HG02981 (cell line): ENCODE measurements around the gene MAP7D3.
A peak's percentile ranks its signal among the peaks of the same experiment; 100 is the strongest.
"Not testable (repeated sequence)": the region's sequence is repeated elsewhere in the genome, so short reads cannot be mapped to it uniquely, and the experiment has no call there.

Experiments
- ATAC-seq: cut with Tn5 transposase; IDR thresholded peaks from one replicate; pipeline ENCODE4 v1.9.1; 2021; ENCODE audit warnings: mild to moderate bottlenecking, moderate library complexity; ENCODE audit not compliant: unreplicated experiment

Gene MAP7D3

GRCh38 chrX:136250191-136251040, 784 bp downstream of the MAP7D3 start:
- peak; percentile 31 for ATAC-seq

- ATAC-seq, result no peak
These were observed 5.0 kb downstream of the MAP7D3 start for GRCh38 chrX:136246201-136246600.

- not testable (repeated sequence) for ATAC-seq
These were observed 13.4 kb downstream of the MAP7D3 start for GRCh38 chrX:136237849-136238248.

DNA sequence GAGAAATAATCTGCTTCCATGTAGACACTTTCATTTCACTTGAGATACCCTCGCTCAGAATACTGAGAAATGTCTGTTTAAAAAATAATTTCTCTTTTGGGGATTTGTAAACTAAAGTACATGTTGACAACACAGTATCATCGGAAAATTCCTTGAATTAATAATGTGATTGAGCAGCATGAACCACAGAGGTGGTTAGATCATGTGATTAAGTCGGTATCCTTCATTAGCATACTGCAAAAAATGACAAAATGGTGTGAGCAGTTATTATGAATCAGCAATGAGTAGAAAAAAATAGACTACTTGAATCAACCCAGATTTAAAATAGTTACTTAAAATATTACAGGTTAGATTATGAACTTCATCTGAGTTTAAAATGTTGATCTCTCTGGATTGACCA, 14.1 kb downstream of the MAP7D3 start:
- ATAC-seq, result no peak

DNA sequence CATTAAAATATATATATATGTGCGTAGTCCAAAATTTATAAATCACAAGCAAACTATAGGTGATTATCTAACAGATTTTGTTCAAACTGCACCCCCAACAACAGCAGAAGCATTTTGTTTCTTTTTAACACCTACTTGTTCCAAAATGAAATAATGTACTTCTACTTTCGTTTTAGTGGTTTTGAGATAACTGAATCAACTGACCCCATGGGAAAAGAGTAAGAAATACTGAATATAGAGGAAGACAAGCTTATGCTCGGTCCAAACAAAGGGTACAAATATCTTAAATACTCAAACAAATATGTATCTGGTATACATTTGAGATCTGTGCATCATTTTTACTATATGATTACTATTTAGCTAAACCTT, 22.4 kb downstream of the MAP7D3 start:
- ATAC-seq, result peak; percentile 65

- peak; percentile 74 for ATAC-seq
These were observed 23.0 kb downstream of the MAP7D3 start for GRCh38 chrX:136227948-136228838.

DNA sequence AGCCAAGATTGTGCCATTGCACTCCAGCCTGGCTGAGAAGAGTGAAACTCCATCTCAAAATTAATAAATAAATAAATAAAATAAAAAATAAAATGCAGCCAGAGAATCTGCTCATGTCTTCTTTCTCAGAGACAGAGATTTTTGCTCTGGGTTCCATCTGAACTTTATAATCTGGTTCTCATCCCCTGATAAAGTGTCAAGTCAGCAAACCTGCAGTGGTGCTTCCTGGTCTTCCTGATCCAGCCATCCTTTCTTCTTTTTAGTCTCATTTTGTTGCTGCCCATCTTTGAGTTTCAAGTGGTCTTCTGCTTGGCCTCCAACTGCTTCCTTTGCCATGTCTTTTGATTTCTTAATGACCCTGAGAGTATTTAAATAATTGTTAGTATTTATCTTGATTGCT, 24.1 kb downstream of the MAP7D3 start:
- ATAC-seq, result no peak

DNA sequence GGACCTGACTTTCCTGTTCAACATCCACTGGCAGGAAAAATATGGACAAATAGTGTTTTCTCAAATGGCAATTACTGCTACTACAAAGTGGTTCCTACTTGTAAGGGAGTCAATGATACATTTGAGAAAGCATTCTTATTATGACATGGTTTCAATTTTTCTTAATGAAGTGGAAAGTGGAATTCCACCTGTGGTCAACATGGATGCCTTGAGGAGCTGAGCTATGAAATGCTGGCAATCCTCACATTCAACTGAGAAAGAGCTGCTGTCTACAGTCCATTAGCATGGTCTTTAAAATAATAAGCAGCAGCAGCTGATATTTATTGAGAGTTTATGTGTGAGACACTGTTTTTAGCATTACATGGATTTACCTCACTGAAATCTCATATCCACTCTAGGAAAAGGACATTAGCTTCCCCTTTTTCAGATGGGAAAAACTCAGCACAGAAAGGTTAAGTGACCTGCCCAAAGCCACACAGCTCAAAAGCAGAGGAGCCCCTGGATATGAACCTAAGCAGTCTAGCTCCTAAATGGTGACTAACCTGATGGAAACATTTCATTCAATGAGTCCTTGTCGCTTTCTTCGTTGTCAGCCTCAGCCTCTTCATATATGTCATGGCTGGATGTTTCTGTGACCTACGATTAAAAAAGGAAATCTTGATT, 29.2 kb downstream of the MAP7D3 start:
- no peak for ATAC-seq

- no peak for ATAC-seq
These were observed 30.2 kb downstream of the MAP7D3 start for GRCh38 chrX:136220951-136221350.

DNA sequence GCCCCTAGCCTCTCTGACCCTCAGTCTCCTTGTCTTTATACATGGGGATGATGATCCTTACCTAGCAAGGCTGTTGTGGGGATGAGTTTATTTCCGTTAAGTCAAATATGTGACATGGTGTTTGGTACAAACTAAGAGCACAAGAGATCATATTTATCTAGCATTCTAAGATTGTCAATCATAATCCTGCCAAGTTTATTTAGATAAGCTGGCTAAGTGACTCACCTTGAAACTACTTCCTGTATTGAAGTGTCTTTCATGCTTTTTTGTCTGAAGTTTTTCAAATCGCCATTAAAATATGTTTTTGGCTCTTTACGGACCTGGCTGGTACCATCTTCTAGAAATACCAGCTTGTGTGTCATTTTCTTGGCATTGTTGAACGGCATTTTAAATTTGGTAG, 30.7 kb downstream of the MAP7D3 start:
- no peak for ATAC-seq

DNA sequence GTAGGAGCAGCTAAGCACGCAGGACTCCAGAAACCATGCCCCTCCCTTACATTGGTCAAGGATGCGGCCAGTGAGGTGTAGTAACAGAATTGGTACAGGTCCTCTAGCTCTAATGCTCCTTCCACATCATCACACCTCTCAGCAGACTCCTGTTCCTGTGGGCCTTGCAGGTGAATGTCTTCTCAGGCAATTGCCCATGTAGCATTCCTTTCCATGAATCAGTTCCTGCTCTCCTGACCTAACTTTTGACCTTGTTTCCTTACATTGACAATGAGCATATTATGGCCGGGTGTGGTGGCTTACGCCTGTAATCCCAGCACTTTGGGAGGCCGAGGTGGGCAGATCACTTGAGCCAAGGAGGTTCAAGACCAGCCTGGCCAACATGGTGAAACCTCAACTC, 31.3 kb downstream of the MAP7D3 start:
- ATAC-seq, result no peak

- no peak for ATAC-seq
These were observed 35.6 kb downstream of the MAP7D3 start for GRCh38 chrX:136215559-136215958.

- ATAC-seq, result no peak
These were observed 36.6 kb downstream of the MAP7D3 start for GRCh38 chrX:136214551-136214950.

DNA sequence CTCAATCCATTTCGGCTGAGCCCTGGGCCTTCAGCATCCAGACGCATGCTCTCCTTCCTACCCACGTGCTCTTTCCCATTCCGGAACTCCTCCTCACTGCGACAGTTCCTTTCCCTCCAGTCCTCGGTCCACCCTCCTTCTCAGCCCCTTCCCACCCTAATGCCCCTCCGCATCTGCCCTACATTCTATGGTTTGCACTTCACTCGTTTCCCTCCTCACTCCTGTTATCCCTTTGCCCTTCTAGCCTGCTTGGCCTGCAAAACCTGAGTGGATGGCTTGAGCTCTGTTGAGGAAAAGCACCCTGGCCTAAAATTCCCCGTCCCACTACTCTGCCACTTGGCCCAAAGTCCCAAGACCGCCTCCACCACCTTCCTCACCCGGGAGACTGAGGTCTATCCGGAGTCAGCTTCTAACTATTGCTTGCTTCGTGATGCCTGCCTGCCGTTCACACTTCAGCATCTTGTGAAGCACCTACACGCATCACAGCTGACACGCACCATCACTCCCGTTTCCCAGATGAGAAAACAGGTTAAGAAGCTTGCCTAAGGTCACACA, 38.6 kb downstream of the MAP7D3 start:
- no peak for ATAC-seq

DNA sequence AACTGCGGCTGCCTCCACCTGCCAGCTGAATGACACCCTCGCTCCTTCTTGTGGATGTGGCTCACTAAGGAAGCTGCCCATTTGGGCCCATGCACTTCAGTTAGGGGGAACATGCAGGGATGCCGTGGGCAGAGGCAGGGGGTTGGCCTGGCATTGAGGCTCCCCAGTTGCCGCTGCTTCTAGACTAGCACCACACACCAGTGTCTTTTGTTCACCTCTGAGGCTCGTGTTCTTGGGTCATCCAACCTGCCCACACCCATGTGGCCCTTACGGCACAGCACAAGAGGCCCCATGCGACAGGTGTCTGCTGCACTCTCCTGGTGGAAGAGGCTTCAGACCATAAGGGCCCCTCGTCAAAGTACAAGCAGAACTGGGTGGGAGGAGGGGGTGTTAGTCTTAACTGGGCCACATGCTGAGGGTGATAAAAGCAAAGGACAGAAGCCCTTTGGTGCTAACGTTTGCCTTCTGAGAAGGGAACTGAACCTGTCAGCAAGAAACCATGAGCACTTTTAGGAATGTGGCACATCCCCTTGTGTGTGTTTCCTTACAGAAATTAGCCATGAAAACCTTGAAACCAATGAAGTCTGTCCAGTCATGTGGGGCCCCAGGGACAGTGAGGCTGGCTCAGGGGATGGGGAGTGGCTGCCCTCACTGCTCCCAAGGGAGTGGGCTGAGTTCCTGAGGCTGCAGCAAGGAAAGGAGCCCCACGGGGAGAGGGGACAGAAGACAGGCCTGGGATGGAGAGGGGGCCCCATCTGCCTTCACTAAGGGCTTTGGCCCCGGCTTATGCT, 39.2 kb downstream of the MAP7D3 start:
- ATAC-seq, result no peak

- ATAC-seq, result no peak
These were observed 40.4 kb downstream of the MAP7D3 start for GRCh38 chrX:136210806-136211205.

DNA sequence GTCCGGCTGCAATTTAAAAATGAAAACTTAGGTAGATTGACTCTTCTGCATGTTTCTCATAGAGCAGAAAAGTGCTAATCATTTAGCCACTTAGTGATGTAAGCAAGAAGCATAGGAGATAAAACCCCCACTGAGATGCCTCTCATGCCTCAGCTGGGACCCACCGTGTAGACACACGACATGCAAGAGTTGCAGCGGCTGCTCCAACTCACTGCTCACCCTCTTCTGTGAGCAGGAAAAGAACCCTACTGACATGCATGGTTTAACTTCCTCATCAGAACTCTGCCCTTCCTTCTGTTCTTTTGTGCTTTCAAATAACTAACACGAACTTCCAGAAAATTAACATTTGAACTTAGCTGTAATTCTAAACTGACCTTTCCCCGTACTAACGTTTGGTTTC, 41.0 kb downstream of the MAP7D3 start:
- no peak for ATAC-seq

DNA sequence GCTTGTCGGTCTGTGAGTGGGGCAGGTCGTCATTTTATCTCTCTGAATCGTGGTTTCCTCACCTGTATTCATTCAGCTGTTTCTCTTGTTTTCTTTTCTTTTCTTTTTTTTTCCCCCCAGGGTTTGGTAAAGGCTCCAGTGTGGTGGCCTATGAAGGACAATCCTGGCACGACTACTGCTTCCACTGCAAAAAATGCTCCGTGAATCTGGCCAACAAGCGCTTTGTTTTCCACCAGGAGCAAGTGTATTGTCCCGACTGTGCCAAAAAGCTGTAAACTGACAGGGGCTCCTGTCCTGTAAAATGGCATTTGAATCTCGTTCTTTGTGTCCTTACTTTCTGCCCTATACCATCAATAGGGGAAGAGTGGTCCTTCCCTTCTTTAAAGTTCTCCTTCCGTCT, 41.4 kb downstream of the MAP7D3 start:
- ATAC-seq, result no peak

DNA sequence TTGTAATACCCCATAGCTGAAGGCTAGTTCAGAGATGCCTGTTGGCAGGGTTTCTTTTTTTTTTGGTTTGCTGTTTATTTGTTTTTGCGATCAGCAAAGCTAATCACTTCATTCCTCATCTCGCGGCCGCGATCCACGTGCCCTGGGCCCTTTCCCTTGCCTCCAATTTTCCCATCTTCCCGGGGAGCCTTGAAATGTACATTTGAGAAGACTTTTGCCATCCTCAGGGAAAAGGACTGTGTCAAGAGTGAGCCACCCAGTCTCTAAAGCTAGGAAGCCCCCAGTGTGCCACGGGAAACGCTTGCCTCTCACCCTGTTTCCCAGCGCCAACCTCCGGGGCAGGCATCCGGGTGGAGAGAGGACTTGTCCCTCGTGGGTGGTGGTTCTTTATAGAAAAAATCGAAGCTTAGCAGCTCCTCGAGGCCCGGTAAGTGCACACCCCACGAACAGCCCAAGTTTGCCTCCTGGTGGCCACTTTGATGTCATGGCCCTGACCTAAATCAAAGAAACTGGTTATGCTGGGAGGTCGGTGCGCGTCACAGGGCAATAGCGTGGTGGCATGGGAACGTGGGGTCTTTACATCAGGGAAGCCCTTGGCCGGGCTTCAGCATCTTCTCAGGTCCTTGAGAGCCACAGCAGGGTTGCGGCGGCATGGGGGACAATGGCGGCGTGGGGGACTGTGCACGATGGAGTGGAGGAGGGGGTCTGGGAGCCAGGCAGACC, 42.0 kb downstream of the MAP7D3 start:
- ATAC-seq, result no peak

- ATAC-seq, result no peak
These were observed 43.7 kb downstream of the MAP7D3 start for GRCh38 chrX:136207546-136207945.
